ENCODE results near the gene OCRL. TPM values are rescaled to one million over a fixed set of nuclear protein-coding genes. Genes with fewer than 3 reads are reported as not detected.

OCRL gene
- total RNA-seq, 1 experiment from 2014 or later: 36.4 TPM

DNA sequence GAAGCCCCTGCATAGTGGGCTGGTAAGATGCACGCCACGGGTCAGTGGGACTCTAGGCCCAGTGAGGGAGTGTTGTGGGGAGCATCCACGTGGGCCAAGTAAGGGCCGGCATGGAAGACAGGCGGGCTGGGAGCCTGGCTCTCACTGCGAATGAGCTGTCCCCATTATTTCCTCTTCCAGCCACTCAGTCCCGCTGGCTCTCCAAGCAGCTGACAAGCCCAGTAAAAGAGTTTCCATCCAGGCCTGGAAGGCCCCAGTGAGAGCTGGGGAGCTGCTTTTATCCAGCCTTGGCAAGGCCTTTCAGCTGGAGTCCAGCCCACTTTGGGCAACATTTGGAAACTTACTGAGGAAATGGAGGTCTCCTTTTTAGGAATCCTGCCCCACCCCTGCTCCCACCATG lies 89.8 kb downstream of the OCRL start:
- no peak for DNase-seq (ENCODE audit: extremely low read depth, low read depth)

DNA sequence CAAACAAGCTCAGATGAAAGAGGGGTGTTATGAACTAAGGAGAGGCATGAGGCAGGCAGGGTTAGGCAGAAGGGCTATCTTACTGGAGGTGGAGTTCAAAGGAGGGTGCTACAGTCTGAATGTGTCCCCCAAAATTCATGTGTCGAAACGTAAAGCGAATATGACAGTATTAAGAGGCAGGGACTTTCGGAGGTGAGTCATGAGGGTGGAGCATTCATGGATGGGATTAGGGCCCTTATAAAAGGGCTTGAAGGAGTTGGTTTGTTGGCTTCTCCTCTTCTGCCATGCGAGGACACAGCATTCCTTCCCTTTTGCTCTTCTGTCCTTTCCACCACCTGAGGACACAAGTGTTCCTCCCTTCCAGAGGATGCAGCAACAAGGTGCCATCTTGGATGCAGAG lies 91.8 kb downstream of the OCRL start:
- no peak for DNase-seq (ENCODE audit: extremely low read depth, low read depth)

DNA sequence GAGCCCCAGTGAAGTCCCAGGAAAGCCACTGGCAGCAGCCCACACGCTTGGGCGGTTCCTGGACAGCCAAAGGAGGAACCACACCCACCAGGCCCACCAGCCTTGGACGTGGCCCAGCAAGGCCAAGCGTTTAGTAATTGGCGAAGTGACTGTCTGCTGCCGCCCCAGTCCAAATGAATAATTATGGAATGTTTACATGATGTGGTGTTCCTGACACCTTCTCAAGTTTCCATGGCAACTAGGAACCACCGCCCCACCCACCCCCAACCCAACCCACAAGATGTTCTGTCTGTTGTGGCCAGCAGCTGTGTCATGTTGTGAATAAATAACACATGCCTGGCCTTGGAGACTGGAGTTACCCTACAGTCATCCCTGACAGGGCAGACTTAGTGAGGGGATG lies 92.4 kb downstream of the OCRL start:
- DNase-seq (ENCODE audit: extremely low read depth, low read depth): no peak

DNA sequence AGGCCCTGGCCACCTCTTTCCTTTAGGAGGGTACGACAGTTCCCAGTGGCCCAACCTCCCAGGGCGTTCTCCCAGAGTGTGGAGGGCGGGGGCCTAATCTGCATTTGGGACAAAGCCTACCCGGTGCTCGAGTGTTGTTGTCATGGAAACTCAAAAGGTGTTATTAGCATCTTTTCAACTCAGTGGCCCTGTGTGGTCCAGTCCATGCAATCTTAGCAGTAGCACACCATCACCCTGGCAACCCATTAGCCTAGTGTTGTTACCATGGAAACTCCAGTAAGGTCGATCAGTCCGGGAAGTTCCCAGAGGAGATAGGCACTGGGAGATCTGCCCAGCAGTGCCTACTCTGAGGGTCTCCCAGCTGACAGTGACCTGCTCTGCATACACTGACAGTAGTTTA lies 94.5 kb downstream of the OCRL start:
- no peak for DNase-seq (ENCODE audit: extremely low read depth, low read depth)

DNA sequence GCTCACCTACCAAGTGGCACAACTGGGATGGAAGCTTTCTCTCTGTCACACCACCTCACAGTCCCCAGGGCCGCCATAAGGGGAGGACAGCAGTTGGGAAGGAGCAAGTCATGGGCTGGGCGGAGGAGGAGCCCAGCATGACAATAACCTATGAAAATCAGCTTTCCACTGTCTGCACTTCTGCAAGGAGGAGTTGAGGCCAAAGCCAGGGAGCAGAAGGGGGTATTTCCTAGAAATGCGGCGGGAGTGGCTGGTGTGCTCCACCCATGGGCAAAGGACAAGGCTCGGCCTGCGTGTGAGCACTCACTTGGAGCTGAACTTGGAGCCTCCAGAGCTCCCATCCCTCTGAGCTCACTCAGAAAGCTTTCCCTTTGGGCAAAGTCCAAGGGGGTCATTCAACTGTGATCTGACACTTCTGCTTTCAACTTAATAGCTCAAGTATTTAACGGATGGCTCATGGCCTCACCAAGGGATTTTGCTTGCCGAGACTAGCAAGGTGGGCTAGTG lies 96.2 kb downstream of the OCRL start:
- no peak for DNase-seq (ENCODE audit: extremely low read depth, low read depth)

DNA sequence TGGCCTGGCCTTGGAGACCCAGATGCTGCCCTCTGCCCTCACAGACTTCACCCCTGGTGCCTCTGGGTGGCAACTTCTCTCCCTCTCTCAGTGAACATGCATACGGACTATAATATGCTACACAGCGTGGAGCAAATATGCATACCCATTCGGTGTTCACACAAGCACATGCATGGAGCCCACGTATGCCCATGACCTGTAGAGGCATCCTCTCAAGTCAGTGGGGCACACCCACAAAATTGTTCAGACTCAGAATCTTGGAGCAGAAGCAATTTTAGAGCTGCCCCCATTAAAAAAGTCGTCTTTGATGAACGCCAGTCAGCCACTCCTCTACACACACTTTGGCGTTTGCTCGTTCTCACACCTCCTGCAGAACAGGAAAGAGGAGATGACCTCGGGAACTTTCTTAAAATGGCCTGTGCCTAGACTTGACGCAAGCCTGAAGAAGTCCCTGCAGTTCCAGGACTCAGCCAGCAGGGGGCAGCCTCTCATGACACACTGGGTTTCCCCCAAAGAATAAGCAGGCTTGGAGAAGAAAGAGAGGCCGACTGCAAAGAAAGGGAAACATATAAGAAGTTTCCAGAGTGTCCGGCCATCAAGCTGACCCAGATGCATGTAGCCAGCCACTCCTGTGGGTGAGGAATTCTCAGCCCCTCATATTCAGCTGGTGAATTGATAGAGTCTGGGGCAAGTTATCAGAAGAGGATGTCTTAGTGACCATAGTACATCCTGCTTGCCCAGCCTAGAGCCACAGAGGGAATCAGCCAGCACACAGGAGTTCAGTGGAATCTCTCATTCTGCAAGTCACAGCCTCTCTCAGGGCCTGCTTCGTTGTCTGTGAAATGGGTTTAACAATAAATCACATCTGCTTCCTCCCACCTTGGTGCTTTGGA lies 97.4 kb downstream of the OCRL start:
- peak; percentile 65 for DNase-seq (ENCODE audit: extremely low read depth, low read depth)

DNA sequence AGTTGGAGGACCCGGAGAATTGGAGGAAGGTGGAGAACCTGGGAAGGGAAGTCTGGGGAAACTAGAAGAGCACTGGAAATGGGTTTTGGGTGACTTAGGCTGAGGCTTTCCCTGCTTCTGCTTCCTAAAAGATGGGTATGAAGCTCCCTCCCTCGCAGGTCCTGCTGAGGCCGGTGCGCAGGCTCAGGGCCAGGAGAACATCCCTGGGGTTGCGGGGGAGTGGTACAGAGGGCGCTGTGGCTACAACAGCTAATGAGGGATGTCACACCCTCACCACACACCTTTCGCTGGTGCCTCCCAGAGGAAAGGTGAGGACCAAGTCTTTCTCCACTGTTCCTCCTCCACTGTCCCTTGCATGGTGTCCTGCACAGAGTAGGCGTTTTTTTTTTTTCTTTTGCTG lies 98.9 kb downstream of the OCRL start:
- DNase-seq (ENCODE audit: extremely low read depth, low read depth): no peak

DNA sequence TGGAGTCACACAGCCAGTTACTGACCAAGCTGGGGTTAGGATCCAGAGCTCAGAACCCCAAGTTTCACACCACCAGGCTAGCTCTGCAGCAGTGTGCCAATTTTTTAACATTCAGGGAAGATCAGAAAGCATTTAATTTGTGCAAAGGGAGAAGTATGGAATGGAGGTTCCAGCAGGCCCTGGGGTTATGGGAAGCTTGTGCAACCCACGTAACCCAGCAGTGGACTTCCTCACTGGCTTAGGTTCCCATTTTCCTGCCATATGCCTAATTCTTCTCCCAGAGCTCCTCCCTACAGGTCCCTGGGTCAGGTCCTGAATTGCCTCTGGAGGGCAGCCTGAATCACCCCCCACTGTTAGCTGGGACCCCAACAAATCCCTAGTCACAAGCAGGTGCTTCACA lies 100.7 kb downstream of the OCRL start:
- DNase-seq (ENCODE audit: extremely low read depth, low read depth): no peak

DNA sequence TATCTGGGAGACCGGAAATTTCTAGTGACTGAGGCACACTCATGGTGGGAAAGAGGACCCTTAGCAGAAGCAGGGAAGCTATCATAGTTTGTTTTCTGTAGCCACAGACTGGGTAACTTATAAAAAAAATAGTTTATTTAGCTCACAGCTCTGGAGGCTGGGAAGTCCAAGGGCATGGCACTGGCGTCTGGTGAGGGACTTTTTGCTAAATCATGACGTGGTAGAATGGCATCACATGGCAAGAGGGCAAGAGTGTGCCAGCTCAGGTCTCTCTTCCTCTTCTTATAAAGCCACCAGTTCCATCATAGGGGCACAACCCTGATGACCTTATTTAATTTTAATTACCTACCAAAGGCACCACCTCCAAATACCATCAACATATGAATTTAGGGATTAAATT lies 101.4 kb downstream of the OCRL start:
- DNase-seq (ENCODE audit: extremely low read depth, low read depth): no peak

DNA sequence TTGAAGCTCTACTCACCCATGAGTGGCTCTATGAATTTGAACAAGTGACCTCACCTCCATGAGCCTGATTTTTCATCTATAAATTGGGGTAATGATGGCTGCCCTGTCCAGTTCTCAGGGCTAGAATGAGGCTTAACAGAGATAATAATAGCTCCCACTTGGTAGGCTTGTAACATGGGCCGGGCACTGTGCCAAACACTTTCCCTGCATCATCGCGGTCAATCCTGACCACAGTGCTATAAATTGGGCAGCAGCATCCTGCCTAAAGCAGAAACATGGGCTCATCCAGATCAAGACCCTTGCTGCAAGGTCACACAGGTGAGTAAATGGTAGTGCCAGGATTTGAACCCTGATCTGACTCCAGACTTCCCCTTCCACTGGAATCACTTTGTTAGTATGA lies 101.9 kb downstream of the OCRL start:
- no peak for DNase-seq (ENCODE audit: extremely low read depth, low read depth)

Small RNA genes lying within 50 kb of the gene (small RNA-seq; reads per million reads assigned to genes)
- gene RF01169: 0 reads per million in 2 experiments

Other genes with a start within 250 kb of the OCRL start
- gene SMARCA1, start 16.8 kb upstream of the OCRL start, total RNA-seq (2014; rRNA removed; shearing (Covaris generic)): 19.7 and 24.7 TPM in 2 replicates
- 8.9 and 9.8 TPM in 2 replicates for gene APLN, start 114.7 kb downstream of the OCRL start, total RNA-seq (2014; rRNA removed; shearing (Covaris generic))
- not detected in 2 replicates for gene XPNPEP2, start 198.7 kb downstream of the OCRL start, total RNA-seq (2014; rRNA removed; shearing (Covaris generic))
- gene SASH3, start 239.7 kb downstream of the OCRL start, total RNA-seq (2014; rRNA removed; shearing (Covaris generic)): not detected in 2 replicates